HepG2 (cell line): Measurements from ENCODE around the gene NKD2. TPM values are rescaled to one million over a fixed set of nuclear protein-coding genes. Genes with fewer than 3 reads are reported as not detected.
A peak's percentile ranks its signal among the peaks of the same experiment; 100 is the strongest.

Experiments used
- ATAC-seq: fragments of 200-7000 bp; cut with Tn5 transposase; 3 replicates; pipeline ENCODE4 v1.9.1; 2020; ENCODE audit warnings: mild to moderate bottlenecking, moderate library complexity
- BruUV-seq: library from RNA; stranded (reverse); fragments of 400-500 nt; replicated peaks from 2 replicates; lab custom pipeline; 2021; lab: Mats Ljungman, UMichigan
- CTCF ChIA-PET: fragments of 300-600 bp; formaldehyde crosslinking; extraction: SDS; loops from one replicate; lab custom pipeline; 2021; ENCODE audit warnings: low total read pairs, inconsistent platforms, low intra/inter-chr PET ratio; lab: Yijun Ruan, JAX
- POLR2A ChIA-PET: fragments of 350-600 bp; sonication (Branson Sonifier 250); formaldehyde crosslinking; loops from one replicate; lab custom pipeline; 2020; ENCODE audit warnings: antibody characterized with exemption, inconsistent platforms; lab: Yijun Ruan, JAX
- DNase-seq: peaks from one replicate; pipeline ENCODE4 v3.0.0-alpha.2; 2015; ENCODE audit warnings: low spot score
- FAIRE-seq: peaks from 3 replicates; lab custom pipeline; 2011; peaks lifted over from hg19 to GRCh38; lab: Jason Lieb, UNC
- H2AFZ ChIP-seq: one replicate; pipeline ENCODE4 v1.6.1; 2011; ENCODE audit warnings: low read length, inconsistent platforms
- H3K27ac ChIP-seq: fragments of 300-600 bp; 3 replicates; pipeline ENCODE4 v1.8.0; 2011; ENCODE audit warnings: mixed run types, mild to moderate bottlenecking, mixed read lengths, low read length, inconsistent platforms; ENCODE audit not compliant: insufficient read depth; ENCODE audit errors: extremely low read length
- H3K27me3 ChIP-seq, 2 experiments: fragments of 200-600 bp in 1 of 2; 2 replicates in 1 of 2; 3 replicates in 1 of 2; pipeline versions ENCODE4 v1.6.0 to v1.8.0; 2011; ENCODE audit warnings: low read length in 2 of 2, mild to moderate bottlenecking in 2 of 2, moderate library complexity in 2 of 2, inconsistent platforms in 1 of 2; ENCODE audit not compliant: insufficient read depth in 2 of 2, control insufficient read depth in 1 of 2
- H3K36me3 ChIP-seq, 2 experiments: fragments of 200-600 bp in 1 of 2; replicated peaks in 1 of 2; 2 replicates in 1 of 2; 3 replicates in 1 of 2; pipeline versions ENCODE4 v1.5.1 to v1.8.0; 2011; ENCODE audit warnings: low read length in 2 of 2, inconsistent platforms in 1 of 2; ENCODE audit not compliant: insufficient read depth in 2 of 2, control insufficient read depth in 1 of 2
- H3K4me1 ChIP-seq: 2 replicates; pipeline ENCODE4 v1.5.1; 2012; ENCODE audit warnings: low read length, inconsistent platforms; ENCODE audit not compliant: insufficient read depth
- H3K4me2 ChIP-seq: 2 replicates; pipeline ENCODE4 v1.6.0; 2011; ENCODE audit warnings: low read depth, low read length, inconsistent platforms
- H3K4me3 ChIP-seq, 3 experiments: fragments of 200-600 bp in 1 of 3; sonication (generic), shearing (Covaris generic) in 1 of 3; replicated peaks in 1 of 3; 2 replicates each; pipeline ENCODE4 v1.5.1; 2011 to 2016; ENCODE audit warnings: low read length in 3 of 3, inconsistent platforms in 2 of 3, low read depth in 2 of 3, mild to moderate bottlenecking in 2 of 3, control low read depth in 1 of 3, mixed read lengths in 1 of 3; ENCODE audit not compliant: insufficient read depth in 1 of 3
- H3K79me2 ChIP-seq: one replicate; pipeline ENCODE4 v1.6.1; 2011; ENCODE audit warnings: low read length, inconsistent platforms; ENCODE audit not compliant: insufficient read depth
- H3K9ac ChIP-seq: 2 replicates; pipeline ENCODE4 v1.6.0; 2011; ENCODE audit warnings: mild to moderate bottlenecking, low read depth, low read length, inconsistent platforms; ENCODE audit not compliant: insufficient read depth
- H3K9me3 ChIP-seq: 2 replicates; pipeline ENCODE4 v1.5.1; 2012; ENCODE audit warnings: mild to moderate bottlenecking, low read length
- H4K20me1 ChIP-seq: 2 replicates; pipeline ENCODE4 v1.6.0; 2011; ENCODE audit warnings: inconsistent platforms, mild to moderate bottlenecking, low read length, moderate library complexity; ENCODE audit not compliant: insufficient read depth
- BATF2 ChIP-seq: sonication (generic); formaldehyde crosslinking; IDR thresholded peaks from 2 replicates; pipeline ENCODE4 v1.8.0; 2022; ENCODE audit warnings: mild to moderate bottlenecking, missing genetic modification reagents, moderate library complexity
- CTCF ChIP-seq: sonication (generic); formaldehyde crosslinking; IDR thresholded peaks from 2 replicates; pipeline ENCODE4 v1.5.0; 2020; ENCODE audit warnings: mild to moderate bottlenecking, missing genetic modification reagents, moderate library complexity
- HNRNPLL ChIP-seq: fragments of 200-400 bp; formaldehyde crosslinking; IDR thresholded peaks from 2 replicates; pipeline ENCODE4 v1.6.1; 2017; ENCODE audit warnings: mild to moderate bottlenecking, low read depth, low read length; ENCODE audit not compliant: poor library complexity, severe bottlenecking
- JUN ChIP-seq: sonication (generic); formaldehyde crosslinking; IDR thresholded peaks from 2 replicates; pipeline ENCODE4 v1.4.0; 2020; ENCODE audit warnings: mild to moderate bottlenecking, missing genetic modification reagents
- MAZ ChIP-seq, 2 experiments: sonication (generic) in 1 of 2; formaldehyde crosslinking in 1 of 2; IDR thresholded peaks; 2 replicates each; pipeline versions ENCODE4 v1.5.0 to v1.6.1; 2012 to 2020; ENCODE audit warnings: low read depth in 2 of 2, mild to moderate bottlenecking in 2 of 2, borderline replicate concordance in 1 of 2, improper control_type of control experiment in 1 of 2, low read length in 1 of 2, missing genetic modification reagents in 1 of 2, moderate library complexity in 1 of 2
- MYPOP ChIP-seq: sonication (generic); formaldehyde crosslinking; IDR thresholded peaks from 2 replicates; pipeline ENCODE4 v1.8.1; 2023; ENCODE audit warnings: mild to moderate bottlenecking, moderate library complexity, missing genetic modification reagents
- NFKB2 ChIP-seq: sonication (generic); formaldehyde crosslinking; IDR thresholded peaks from 2 replicates; pipeline ENCODE4 v1.4.0; 2020; ENCODE audit warnings: missing genetic modification reagents, borderline replicate concordance
- SIX1 ChIP-seq: sonication (generic); formaldehyde crosslinking; IDR thresholded peaks from 2 replicates; pipeline ENCODE4 v1.4.0; 2020; ENCODE audit warnings: missing genetic modification reagents, borderline replicate concordance
- TCF12 ChIP-seq, 2 experiments: fragments of 450-650 bp in 1 of 2; sonication (generic) in 1 of 2; formaldehyde crosslinking in 1 of 2; IDR thresholded peaks; 2 replicates each; pipeline versions ENCODE4 v1.6.1 to v1.8.0; 2017 to 2022; ENCODE audit warnings: antibody characterized with exemption in 1 of 2, mild to moderate bottlenecking in 1 of 2, missing genetic modification reagents in 1 of 2, moderate library complexity in 1 of 2
- TGIF2 ChIP-seq: IDR thresholded peaks from 2 replicates; pipeline ENCODE4 v1.6.1; 2016; ENCODE audit warnings: control low read depth, missing compliant biosample characterization
- U2AF1 ChIP-seq: fragments of 200-400 bp; formaldehyde crosslinking; optimal IDR thresholded peaks from 2 replicates; pipeline ENCODE3; 2017; ENCODE audit warnings: mild to moderate bottlenecking, low read depth, low read length
- ZBTB44 ChIP-seq: sonication (generic); formaldehyde crosslinking; IDR thresholded peaks from 2 replicates; pipeline ENCODE4 v1.4.0; 2020; ENCODE audit warnings: missing genetic modification reagents
- ZC3H13 ChIP-seq: sonication (generic); formaldehyde crosslinking; IDR thresholded peaks from 2 replicates; pipeline ENCODE4 v1.8.1; 2023; ENCODE audit warnings: mild to moderate bottlenecking, missing genetic modification reagents, moderate library complexity
- ZNF317 ChIP-seq: sonication (generic); formaldehyde crosslinking; IDR thresholded peaks from 2 replicates; pipeline ENCODE4 v1.5.0; 2020; ENCODE audit warnings: mild to moderate bottlenecking, missing genetic modification reagents
- ZNF775 ChIP-seq: sonication (generic); formaldehyde crosslinking; IDR thresholded peaks from 2 replicates; pipeline ENCODE4 v1.4.0; 2020; ENCODE audit warnings: missing genetic modification reagents, mild to moderate bottlenecking, moderate library complexity, borderline replicate concordance
- WGBS: methylation state at CpG from one replicate; pipeline ENCODE4 v1.1.6; 2017; ENCODE audit warnings: low lambda C conversion rate; 5-methylcytosine and 5-hydroxymethylcytosine counted together
- in situ Hi-C: cut with HindIII; loops from 2 replicates; pipeline ENCODE4 v1.10.0; 2017; ENCODE audit warnings: low pct_unique_long_range_greater_than_20kb; ENCODE audit not compliant: extremely low pct_ligation_motif_present
- intact Hi-C: fragments of 100-400 bp; cut with micrococcal nuclease; formaldehyde crosslinking; loops from one replicate; pipeline ENCODE4 v1.10.0; 2022; ENCODE audit not compliant: unreplicated experiment
- polyA plus RNA-seq, 8 experiments: library from polyadenylated mRNA; depleted of rRNA in 3 of 8; stranded (reverse) in 7 of 8; unstranded in 1 of 8; fragments of >200 nt; fragmentation: Illumina TruSeq in 4 of 8; extraction: Trizol in 4 of 8; gene quantifications; 2 replicates each; pipeline versions ENCODE4 v1.2.1 to v1.2.3, GENCODE V29; 2011 to 2016; ENCODE audit warnings: low read depth in 4 of 8, missing spikeins in 1 of 8, mixed read lengths in 1 of 8; ENCODE audit not compliant: insufficient read depth in 1 of 8
- total RNA-seq, 5 experiments: library from RNA; depleted of rRNA; stranded (reverse); fragments of >200 nt; fragmentation: Illumina TruSeq; extraction: Trizol; gene quantifications; 2 replicates each; pipeline ENCODE4 v1.2.3, GENCODE V29; 2016; ENCODE audit warnings: low read depth in 1 of 5

The NKD2 gene
- total and polyA plus RNA-seq, 2 of the 13 experiments (the other 11 are each of a cell fraction or from before 2014, with no cell fraction given) = 0.53 to 0.82 TPM

- TF ChIP-seq TGIF2 (CRISPR knock-in tag) (no peak), CTCF (CRISPR knock-in tag) (no peak), ZNF317 (CRISPR knock-in tag) (no peak), ZNF775 (CRISPR knock-in tag) (no peak)
- TF ChIP-seq, all 625 proteins: peak for 0
Observed at GRCh38 chr5:1002836-1003235, 5.8 kb upstream of the NKD2 start (continued).

GRCh38 chr5:1003296-1003937, 5.2 kb upstream of the NKD2 start:
- H3K79me2 ChIP-seq = no peaks in the 10 kb centered on the region
- H3K27ac ChIP-seq = no peak overlapping the region
- no peak for FAIRE-seq
- ATAC-seq = no peak
- H3K4me1 ChIP-seq = peaks cover 38% of the 10 kb centered on the region; the same call in 1 of the 2 replicates
- ChIA-PET CTCF (no interaction called here), POLR2A (no interaction called here)
- 38% methylated on average over 19 of the region's 21 CpGs for WGBS
- in situ Hi-C loops (no loop called here), intact Hi-C loops (loop anchor here (5.0 kb wide), 1 partner anchor 164 kb away; no protein-coding TSS in a partner anchor)
- no peaks in the 10 kb centered on the region for H3K36me3 ChIP-seq
- H3K4me3 ChIP-seq = no peak overlapping the region
- no peaks in the 10 kb centered on the region for H3K9me3 ChIP-seq
- H3K9ac ChIP-seq = no peak overlapping the region
- H4K20me1 ChIP-seq = 0 out of 2 replicates have a peak, but pooled peaks cover 3% of the 10 kb centered on the region
- H3K27me3 ChIP-seq = peaks cover 9 to 83% of the 10 kb centered on the region in 2 experiments
- 0 out of 2 replicates have a peak overlapping the region, but pooled peaks have one; percentile 67 for H3K4me2 ChIP-seq
- DNase-seq = no peak
- BruUV-seq = no TSS peak
- no peak overlapping the region for H2AFZ ChIP-seq
- TF ChIP-seq BATF2 (CRISPR knock-in tag) (no peak), SIX1 (no peak), ZBTB44 (no peak), MAZ (IDR thresholded peaks at IDR 0.05; ENCODE audit: borderline replicate concordance, low read depth, low read length) (no peak), MAZ (CRISPR knock-in tag; IDR thresholded peaks at IDR 0.05; ENCODE audit: low read depth) (no peak), ZC3H13 (CRISPR knock-in tag) (no peak), U2AF1 (no peak), HNRNPLL (no peak), NFKB2 (CRISPR knock-in tag) (no peak), TCF12 (IDR thresholded peaks at IDR 0.05) (no peak), TCF12 (CRISPR knock-in tag; IDR thresholded peaks at IDR 0.05) (no peak), JUN (CRISPR knock-in tag) (no peak), MYPOP (no peak)
